ENCODE results near the gene S100A14.

GRCh38 chr1:153567621-153568366 is 48.3 kb downstream of the S100A14 start:
- TF ChIP-seq CTCF (IDR thresholded peaks at IDR 0.05) (no peak), TCF7L2 (IDR thresholded peaks at IDR 0.05; ENCODE audit: low read depth, low read length) (no peak), REST (IDR thresholded peaks at IDR 0.05; ENCODE audit: insufficient read depth in 1 of 2, low read depth in 2 of 2, low read length in 1 of 2) (no peak)

Data from Panc1 (cell line).